ENCODE data around the gene TEX14.

GRCh38 chr17:58668598-58668935, 23.3 kb downstream of the TEX14 start:
- TF ChIP-seq POLR2A (IDR thresholded peaks at IDR 0.05) (no peak), POLR2AphosphoS5 (IDR thresholded peaks at IDR 0.05) (no peak), EP300 (IDR thresholded peaks at IDR 0.05) (no peak)
- TF ChIP-seq, protein P1, sequence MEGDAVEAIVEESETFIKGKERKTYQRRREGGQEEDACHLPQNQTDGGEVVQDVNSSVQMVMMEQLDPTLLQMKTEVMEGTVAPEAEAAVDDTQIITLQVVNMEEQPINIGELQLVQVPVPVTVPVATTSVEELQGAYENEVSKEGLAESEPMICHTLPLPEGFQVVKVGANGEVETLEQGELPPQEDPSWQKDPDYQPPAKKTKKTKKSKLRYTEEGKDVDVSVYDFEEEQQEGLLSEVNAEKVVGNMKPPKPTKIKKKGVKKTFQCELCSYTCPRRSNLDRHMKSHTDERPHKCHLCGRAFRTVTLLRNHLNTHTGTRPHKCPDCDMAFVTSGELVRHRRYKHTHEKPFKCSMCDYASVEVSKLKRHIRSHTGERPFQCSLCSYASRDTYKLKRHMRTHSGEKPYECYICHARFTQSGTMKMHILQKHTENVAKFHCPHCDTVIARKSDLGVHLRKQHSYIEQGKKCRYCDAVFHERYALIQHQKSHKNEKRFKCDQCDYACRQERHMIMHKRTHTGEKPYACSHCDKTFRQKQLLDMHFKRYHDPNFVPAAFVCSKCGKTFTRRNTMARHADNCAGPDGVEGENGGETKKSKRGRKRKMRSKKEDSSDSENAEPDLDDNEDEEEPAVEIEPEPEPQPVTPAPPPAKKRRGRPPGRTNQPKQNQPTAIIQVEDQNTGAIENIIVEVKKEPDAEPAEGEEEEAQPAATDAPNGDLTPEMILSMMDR (IDR thresholded peaks at IDR 0.05), result no peak
